ENCODE data around the gene SUN2. TPM values are rescaled to one million over a fixed set of nuclear protein-coding genes. Genes with fewer than 3 reads are reported as not detected.

The SUN2 gene
- polyA plus RNA-seq, 3 donors, result 50.4 to 72.6 (median 66.3) TPM

DNA sequence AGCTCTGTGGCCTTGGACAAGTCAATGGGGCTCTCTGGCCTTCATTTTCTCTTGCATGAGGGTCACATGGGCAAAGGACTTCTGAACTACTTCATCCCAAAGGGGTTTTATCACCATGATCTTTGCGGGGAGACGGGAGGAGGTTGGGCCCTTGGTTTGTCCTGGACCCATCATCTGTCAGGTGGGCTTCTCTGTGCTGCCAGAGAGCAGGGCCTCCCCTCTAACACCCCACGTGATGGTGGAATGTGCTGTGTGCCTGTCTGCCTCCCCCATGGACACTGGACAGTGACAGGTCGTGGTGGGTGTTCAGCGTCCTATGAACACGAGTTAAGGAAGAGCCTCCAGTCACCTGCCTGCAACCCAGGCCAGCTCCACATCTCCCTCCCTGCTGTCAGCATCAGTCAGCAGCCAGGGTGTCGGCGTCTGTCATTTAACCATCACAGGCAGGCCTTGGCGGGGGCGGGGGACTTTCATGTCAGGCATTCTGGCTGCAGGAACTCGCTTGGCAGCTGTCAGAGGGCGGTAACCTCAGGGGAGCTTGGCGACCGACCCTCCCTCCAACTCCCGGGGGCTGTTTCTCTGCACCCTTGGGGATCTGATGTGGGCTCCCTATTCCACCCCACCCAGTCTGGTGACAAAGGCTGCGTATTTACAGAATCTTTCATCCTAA, 2.6 kb upstream of the SUN2 start:
- DNase-seq (ENCODE audit: extremely low read depth in 1 of 11, low read depth in 9 of 11, low spot score in 4 of 11), result no peak

DNA sequence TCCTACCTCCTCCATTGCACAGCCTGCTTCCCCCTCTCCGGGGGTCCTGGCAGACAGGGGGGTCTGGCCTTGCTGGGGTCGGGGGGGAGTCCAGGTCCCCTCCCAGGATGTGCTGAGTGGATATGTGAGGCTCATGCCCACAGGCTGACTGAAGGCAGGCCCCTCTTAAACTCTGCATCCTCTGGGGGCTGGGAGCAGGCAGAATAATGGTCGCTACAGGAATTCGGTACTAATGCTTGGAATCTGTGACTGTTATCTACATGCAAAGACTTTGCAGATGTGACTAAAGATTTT, 1.6 kb upstream of the SUN2 start:
- no peak for DNase-seq (ENCODE audit: extremely low read depth in 1 of 11, low read depth in 9 of 11, low spot score in 4 of 11)

DNA sequence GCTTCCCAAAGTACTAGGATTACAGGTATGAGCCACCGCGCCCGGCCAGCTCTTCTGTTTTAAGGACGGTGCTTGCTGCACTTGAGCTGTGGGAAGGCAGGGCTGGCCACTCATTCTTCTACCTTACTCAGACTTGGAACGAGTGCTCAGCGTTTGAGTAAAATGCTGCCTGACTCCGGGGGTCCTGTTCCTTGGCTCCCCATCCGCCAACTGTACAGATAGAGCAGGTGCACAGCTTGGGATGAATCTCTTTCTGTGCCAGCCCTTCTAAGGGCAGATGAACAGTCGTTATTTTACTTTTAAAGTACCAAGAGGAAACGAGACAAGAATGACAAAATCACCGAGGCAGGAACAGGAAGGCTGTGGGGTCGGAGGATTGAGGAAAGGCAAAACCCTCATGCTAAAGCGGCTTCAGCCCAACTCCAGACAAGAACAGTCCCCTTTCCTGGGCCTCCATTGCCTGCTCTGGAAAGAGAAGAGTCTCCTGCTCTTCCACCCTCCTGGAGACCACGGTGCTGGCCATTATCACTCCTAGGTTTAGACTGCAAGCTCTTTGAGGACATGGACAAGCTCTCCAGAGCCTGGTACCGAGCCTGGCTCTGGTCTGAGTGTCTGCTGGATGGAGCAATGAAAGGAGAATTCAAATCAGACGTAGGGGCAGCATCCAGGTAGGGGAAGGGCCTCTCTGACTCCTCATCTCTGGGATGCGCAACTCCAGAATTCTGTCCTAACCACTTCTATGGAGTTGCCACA, 1.1 kb upstream of the SUN2 start:
- DNase-seq (ENCODE audit: extremely low read depth in 1 of 11, low read depth in 9 of 11, low spot score in 4 of 11), result no peak

DNA sequence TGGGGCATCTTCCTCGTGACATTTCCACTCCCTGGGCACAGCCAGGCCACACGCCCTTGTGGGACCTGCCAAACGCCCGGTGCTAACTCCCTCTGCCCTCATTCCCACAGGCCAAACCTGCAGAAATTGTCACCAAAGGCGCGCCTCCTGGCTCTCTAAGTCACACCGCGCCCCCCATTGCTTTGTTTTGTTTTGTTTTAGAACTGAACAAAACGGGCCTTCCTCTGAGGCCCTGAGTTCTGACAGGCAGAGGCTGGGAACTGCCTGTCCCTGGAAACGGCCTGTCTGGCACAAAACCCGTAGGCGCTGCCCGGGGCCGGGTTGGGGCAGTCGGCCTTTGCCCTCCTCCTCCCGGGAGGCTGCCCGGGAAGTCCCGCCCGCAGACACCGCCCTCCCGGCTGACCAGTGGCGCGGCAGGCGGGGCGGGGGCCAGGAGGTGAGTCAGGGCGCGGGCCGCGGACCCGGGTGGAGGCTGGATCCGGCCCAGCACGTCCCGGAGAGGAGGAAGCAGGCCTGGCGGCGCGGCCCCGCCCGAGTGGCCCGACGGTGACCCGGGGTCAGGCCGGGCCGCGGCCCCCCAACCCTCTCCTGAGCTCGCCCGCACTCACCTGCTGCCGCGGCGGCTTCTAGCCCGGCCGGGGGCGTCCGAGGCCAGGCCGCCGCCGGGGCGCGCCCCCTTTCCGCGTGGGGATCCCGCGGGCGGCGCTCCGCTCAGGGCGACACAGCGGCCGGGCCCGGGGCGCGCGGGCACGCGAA, 465 bp downstream of the SUN2 start:
- DNase-seq (ENCODE audit: extremely low read depth in 1 of 11, low read depth in 9 of 11, low spot score in 4 of 11), result peak in 2 of 11 donors; percentile 37 to 38

DNA sequence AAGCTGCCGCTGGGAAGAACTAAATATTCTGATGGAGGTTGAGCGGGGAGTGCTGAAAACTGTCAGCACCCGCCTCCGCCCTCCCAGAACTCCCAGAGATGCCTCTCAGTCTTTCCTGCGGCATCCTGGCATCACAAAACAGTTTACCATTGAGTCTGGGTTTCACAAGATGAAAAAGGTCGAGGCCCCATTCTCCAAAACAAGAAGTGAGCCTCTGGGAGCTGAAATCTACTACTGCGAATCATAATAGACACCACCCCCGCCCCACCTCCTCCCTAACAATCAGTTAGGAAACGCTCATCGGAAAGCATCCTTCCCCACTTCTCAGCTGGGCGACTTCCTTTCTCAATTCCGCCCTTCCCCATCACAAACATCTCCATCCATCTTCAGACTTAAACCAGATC, 1.0 kb downstream of the SUN2 start:
- DNase-seq (ENCODE audit: extremely low read depth in 1 of 11, low read depth in 9 of 11, low spot score in 4 of 11), result no peak

DNA sequence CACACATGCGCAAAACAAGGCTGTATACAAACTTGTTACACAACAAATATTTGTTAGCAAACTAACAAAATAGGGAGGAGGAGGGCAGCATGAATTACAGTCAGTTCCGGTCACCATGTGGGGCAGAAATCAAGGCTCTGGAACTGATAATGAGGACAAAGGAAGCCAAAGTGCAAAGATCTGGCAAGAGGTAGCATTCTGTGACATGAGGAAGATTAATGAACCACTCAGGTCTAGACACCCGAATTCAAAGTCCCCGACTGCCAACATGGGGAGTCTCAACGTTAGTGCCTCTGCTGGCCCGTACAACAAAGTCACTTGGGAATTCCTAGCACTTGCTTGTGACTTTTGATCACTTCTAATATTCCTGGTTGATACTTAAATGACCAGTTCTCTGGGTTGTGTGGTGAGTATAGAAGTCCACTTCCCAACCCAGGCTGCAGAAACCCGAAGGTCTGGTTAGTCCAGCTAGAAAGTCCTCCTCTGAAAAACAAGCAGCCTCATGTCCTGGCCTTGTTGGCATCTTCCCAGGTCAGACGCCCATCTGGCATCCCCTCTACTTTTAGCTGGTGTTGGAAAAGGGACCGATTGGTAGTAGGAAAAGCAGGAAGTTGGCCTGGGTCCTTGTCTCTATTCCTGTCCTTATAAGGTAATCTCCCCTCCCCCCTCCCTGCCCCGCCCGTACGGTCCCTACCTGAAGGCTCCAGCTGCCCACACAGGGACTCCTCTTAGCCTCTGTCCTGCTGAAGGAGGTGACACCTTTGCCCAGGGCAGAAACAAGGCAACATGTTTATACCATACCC, 1.6 kb downstream of the SUN2 start:
- no peak for DNase-seq (ENCODE audit: extremely low read depth in 1 of 11, low read depth in 9 of 11, low spot score in 4 of 11)

DNA sequence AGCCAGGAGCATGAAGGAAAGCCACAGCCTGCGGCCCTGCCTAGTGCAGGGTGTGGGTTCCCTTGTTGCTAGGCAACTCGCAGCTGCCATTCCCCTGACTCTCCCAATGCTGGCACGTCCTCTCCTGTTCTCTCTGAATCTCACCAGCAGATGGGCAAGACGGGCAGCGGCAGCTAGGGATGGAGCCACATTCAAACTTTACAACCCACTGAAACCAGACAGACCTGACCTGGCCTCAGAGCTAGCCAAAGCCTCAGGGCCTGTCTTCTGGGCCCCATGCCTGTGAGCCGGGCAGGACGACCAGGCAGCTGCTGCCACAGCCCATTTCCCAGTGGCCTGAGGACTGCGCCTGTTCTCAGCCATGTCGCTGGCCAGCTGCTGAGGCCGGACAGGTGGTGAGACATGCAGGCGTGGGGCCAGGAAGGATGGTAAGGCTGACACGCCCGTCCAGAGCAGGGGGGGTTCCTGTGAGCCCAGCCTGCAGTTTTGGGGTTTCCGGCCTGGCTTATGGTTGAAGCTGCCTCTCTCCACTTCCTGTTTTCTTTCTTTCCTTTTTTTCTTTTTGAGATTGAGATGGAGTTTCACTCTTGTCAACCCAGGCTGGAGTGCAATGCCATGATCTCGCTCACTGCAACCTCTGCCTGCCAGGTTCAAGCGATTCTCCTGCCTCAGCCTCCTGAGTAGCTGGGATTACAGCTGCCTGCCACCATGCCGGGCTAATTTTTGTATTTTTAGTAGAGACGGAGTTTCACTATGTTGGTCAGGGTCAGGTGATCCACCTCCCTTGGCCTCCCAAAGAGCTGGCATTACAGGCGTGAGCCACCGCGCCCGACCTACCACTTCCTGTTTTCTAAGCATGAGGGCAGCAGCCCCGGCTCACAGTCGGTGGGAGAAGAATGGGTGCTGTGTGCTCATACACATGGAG, 4.1 kb downstream of the SUN2 start:
- no peak for DNase-seq (ENCODE audit: extremely low read depth in 1 of 11, low read depth in 9 of 11, low spot score in 4 of 11)

DNA sequence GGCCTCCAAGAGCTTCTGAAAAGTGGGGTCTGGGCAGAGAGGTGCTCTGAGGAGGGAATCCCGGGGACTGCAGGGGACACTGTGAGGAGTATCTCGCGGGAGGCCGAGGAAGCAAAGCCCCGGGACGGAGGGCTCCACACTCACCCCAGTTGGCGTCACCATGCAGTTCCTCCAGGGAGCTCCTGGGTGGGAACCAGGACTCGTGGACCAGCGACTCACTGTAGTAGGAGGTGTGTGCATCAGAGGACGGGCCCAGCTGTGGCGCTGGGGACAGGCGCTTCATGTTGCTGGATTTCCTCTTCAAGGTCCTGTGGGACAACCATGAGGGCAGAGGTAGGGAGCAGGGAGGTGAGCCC, 4.8 kb downstream of the SUN2 start:
- DNase-seq (ENCODE audit: extremely low read depth in 1 of 11, low read depth in 9 of 11, low spot score in 4 of 11), result no peak

DNA sequence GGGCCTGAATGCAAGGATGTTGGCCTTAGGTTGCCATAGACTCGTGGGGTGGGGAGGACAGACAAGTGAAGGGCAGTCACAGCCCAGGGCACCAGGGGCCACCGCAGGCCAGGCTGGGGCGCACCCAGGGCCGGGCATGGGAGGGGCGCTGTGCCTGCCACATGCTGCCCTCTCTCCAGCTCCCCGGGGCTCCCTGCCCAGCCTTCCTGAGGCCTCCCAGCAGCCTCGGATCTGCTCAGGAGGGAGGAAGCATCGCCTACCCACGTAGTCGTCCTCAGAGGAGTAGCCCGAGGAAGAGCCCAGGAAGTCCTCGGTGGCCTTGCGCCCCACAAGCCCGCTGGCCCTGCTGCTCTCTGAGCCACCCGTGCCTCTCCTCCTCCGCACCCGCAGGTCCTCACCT, 5.2 kb downstream of the SUN2 start:
- DNase-seq (ENCODE audit: extremely low read depth in 1 of 11, low read depth in 9 of 11, low spot score in 4 of 11), result no peak

DNA sequence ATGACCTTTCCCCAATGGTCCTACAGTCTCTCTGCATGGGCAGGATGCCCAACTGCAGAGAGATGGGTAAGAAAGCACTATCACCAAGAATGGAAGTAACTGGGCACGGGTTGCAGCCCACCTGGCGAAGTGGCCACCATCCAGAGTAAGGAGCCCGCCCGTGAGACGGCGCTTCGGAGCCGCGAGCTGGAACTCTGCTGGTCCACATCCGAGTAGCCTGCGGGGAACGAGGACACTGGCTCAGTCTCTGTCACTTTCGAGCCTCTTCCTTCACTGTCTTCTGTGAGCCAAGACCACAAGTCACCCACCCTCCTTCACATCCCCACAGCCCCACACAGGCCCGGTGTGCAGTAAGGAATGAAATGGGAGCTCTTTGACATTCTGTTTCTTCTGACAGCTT, 5.7 kb downstream of the SUN2 start:
- no peak for DNase-seq (ENCODE audit: extremely low read depth in 1 of 11, low read depth in 9 of 11, low spot score in 4 of 11)

DNA sequence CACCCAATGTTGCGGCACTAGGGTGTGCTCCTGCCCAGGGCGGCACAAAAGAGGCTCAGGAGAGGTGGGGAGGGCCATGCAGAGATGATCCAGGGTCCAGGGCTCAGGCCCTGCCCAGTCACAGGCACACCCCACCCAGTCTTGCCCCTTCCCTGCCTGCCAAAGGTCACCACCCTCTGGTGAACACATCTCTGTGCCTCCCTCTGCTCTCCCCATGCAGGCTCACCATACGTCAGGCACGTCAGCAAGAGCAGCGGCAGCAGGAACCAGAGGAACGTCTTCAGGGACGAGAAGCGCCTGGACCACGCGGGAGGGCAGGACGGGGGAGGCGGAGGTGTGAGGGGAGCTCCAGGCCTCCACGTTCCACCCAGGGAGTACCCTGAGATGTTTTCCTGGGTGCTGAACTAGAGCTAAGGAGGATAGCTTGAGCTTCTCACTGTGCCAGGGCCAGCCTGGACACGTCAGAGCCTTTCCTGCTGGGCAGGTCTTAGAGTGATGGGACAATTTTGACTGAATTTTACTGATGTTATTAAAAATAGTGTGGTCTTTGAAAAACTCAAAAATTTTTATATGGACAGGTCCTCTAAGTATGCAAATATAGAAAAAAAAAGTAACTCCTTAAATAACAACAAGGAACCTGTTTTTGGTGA, 7.2 kb downstream of the SUN2 start:
- no peak for DNase-seq (ENCODE audit: extremely low read depth in 1 of 11, low read depth in 9 of 11, low spot score in 4 of 11)

DNA sequence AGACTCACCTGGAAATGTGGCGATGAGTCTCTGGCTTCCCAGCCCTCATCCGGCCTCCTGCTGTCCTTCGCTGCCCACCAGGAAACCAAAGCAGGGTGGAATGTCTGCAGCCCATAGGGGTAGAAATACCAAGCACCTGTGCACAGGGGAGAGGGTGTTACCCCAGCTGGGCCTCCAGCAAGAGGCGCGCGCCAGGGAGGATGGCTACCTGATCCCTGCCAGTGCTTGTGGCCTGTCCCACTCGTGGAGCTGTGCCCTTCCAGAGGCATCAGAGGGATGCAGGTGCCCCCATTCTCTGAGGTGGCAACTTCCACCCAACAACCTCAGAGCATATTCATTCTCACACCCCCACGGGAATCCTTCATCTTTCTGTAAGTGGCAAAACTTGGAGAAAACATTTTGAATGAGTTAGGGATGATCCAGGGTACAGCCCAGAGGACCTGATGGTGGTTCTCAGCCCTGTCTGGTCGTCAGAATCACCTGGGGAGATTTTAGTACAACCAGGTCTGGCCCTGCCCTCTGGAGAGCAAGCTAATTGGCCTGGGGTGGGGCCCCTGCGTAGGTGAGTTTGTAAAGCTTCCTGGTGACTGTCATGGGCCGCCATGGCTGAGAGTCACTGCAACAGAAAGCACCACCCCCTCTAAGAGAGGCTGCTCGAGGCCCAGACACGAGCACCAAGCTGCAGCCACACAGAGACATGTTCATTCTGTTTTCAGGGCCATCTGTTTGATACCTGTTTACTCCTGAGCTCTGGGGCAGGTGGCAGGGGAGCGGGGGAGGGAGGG, 9.9 kb downstream of the SUN2 start:
- no peak for DNase-seq (ENCODE audit: extremely low read depth in 1 of 11, low read depth in 9 of 11, low spot score in 4 of 11)

DNA sequence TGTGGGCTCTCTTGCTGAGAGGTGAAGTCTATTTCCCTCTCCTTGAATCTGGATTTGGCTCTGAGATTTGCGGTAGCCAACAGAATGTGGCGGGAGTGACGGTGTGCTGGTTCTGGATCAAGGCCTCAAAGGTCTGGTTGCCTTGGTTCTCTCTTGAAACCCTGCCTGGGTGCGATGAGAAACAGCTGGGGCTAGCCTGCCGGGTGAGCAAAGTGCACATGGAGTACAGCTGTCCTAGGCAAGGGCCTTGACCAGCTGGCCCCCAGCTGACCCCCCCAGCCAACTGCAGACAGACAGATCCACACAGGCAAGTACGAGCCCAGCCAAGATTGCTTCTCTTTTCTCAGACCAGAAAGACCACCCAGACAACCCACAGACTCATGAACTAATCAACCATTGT, 10.8 kb downstream of the SUN2 start:
- no peak for DNase-seq (ENCODE audit: extremely low read depth in 1 of 11, low read depth in 9 of 11, low spot score in 4 of 11)

DNA sequence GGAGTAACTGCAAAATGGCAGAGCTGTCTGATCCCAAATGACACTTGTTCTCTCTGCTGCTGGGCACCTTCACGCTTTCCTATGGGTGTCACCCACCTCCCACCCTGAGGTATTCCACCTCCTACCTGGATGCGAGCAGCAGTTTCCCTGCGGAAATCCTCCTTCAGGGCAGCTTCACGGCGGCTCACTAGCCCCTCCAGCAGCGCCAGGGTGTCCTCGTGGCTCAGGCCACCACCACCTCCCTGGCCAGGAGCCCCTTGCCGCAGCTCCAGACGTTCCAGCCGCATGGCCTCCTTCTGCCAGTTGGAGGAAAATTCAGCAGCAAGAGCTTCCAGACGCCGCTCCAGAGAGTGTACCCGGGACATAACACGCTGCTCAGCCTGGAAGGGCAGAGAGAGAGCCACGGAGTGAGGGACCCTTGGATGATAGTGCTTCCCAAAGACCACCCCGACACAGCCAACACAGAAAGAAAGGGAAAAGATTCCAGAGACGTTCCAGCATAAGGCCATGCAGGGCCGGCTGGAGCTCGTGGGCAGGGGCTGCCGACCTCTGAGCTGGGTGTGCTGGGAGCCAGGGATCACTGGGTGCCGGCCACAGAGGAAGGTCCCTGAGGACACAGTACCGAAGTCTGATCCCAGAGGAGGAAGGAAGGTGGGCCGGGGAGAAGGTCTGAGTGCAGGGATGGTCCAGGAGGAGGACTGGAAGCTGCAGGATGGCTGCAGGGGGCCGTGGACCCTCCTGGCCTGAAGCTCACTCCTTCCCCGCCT, 13.4 kb downstream of the SUN2 start:
- DNase-seq (ENCODE audit: extremely low read depth in 1 of 11, low read depth in 9 of 11, low spot score in 4 of 11), result no peak

DNA sequence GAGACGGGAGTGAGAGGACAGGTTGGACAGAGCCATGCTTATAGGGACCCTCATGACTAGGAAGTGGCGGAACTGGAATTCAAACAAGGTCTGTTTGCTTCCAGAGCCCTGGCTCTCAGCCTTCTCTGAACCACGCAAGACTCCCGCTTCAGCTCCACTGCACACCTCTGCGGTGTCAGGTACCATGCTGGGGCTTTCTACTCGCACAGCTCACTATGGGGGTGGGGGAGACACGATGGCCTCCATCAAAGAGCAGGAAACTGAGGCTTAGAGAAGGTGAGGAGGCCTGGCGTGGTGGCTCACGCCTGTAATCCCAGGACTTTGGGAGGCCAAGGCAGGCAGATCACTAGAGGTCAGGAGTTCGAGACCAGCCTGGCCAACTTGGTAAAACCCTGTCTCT, 14.2 kb downstream of the SUN2 start:
- DNase-seq (ENCODE audit: extremely low read depth in 1 of 11, low read depth in 9 of 11, low spot score in 4 of 11), result no peak

DNA sequence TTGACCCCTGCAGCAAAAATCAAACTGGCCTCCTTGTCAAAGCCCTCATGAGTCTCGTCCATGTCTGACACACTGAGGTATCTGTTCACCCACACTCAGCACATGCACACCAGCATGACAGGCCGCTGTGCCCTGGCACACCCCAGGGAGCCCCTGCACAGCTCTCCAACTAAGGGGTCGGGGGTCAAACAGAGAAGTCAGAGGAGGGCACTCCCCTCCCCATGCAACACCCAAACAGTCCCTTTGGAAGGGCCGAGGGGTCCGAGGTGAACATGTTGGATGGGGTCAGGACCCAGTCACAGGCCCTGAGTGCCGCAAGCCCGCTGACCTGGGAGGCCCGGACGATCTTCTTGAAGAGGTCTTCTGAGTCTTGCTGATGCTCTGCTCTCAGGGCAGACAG, 14.6 kb downstream of the SUN2 start:
- DNase-seq (ENCODE audit: extremely low read depth in 1 of 11, low read depth in 9 of 11, low spot score in 4 of 11), result no peak

DNA sequence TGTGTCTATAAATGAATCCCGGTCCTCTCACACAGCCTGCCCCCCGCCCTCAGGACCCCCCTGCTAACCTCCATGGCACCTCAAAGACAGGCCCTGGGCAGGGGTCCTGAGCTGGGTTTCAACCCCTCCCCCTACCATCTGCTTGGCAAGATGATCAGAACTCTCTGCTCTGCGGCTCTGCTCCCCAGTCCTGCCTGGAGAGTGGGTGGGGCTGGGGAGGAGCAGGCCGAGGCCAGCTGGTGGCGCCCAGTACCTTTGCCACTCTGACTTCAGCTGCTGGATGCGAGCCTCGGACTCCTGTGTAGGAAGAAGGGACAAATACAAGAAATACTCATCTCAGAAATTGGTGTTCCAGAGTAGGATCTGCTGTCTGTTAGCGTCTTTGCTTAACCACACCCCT, 15.0 kb downstream of the SUN2 start:
- DNase-seq (ENCODE audit: extremely low read depth in 1 of 11, low read depth in 9 of 11, low spot score in 4 of 11), result no peak

All from renal cortex interstitium (tissue), 11 donors.